Skeletal muscle satellite cell (primary cell): ENCODE results near the gene PPFIBP2.

Experiments
- H3K27me3 ChIP-seq: 2 replicates; pipeline ENCODE4 v1.7.0; 2013; ENCODE audit warnings: low read length; ENCODE audit not compliant: control insufficient read depth, insufficient read depth
- H3K36me3 ChIP-seq: 2 replicates; pipeline ENCODE4 v1.7.0; 2013; ENCODE audit warnings: mild to moderate bottlenecking, control low read depth, low read length; ENCODE audit not compliant: insufficient read depth
- H3K4me1 ChIP-seq: 2 replicates; pipeline ENCODE4 v1.7.0; 2013; ENCODE audit warnings: low read length; ENCODE audit not compliant: control insufficient read depth, insufficient read depth
- H3K4me2 ChIP-seq: 2 replicates; pipeline ENCODE4 v1.7.0; 2013; ENCODE audit warnings: mild to moderate bottlenecking, low read length
- H3K4me3 ChIP-seq: 2 replicates; pipeline ENCODE4 v1.7.0; 2013; ENCODE audit warnings: low read length
- H3K9ac ChIP-seq: 2 replicates; pipeline ENCODE4 v1.7.0; 2013; ENCODE audit warnings: mild to moderate bottlenecking, low read depth, low read length, moderate library complexity
- H3K9me3 ChIP-seq: replicated peaks from 2 replicates; pipeline ENCODE4 v1.7.0; 2013; ENCODE audit warnings: mild to moderate bottlenecking, control low read depth, low read length

The PPFIBP2 gene

GRCh38 chr11:7530013-7530640, 16.3 kb downstream of the PPFIBP2 start:
- no peak overlapping the region for H3K9ac ChIP-seq

GRCh38 chr11:7531011-7531410, 17.2 kb downstream of the PPFIBP2 start:
- Histone ChIP-seq H3K27me3 (peaks cover 9% of the 10 kb centered on the region), H3K4me3 (no peak overlapping the region), H3K4me2 (no peak overlapping the region), H3K4me1 (no peaks in the 10 kb centered on the region), H3K9ac (no peak overlapping the region), H3K9me3 (no peaks in the 10 kb centered on the region), H3K36me3 (no peaks in the 10 kb centered on the region)

More at GRCh38 chr11:7530013-7530640, 16.3 kb downstream of the PPFIBP2 start:
- H3K4me2 ChIP-seq, result no peak overlapping the region
- H3K27me3 ChIP-seq, result peaks cover 13% of the 10 kb centered on the region
- H3K4me1 ChIP-seq, result no peaks in the 10 kb centered on the region
- H3K9me3 ChIP-seq, result no peaks in the 10 kb centered on the region
- no peak overlapping the region for H3K4me3 ChIP-seq
- no peaks in the 10 kb centered on the region for H3K36me3 ChIP-seq

GRCh38 chr11:7532405-7533145, 18.8 kb downstream of the PPFIBP2 start:
- H3K27me3 ChIP-seq, result peaks cover 7% of the 10 kb centered on the region
- no peak overlapping the region for H3K4me3 ChIP-seq
- H3K9ac ChIP-seq, result no peak overlapping the region
- H3K4me1 ChIP-seq, result no peaks in the 10 kb centered on the region
- no peaks in the 10 kb centered on the region for H3K36me3 ChIP-seq
- no peaks in the 10 kb centered on the region for H3K9me3 ChIP-seq
- no peak overlapping the region for H3K4me2 ChIP-seq

DNA sequence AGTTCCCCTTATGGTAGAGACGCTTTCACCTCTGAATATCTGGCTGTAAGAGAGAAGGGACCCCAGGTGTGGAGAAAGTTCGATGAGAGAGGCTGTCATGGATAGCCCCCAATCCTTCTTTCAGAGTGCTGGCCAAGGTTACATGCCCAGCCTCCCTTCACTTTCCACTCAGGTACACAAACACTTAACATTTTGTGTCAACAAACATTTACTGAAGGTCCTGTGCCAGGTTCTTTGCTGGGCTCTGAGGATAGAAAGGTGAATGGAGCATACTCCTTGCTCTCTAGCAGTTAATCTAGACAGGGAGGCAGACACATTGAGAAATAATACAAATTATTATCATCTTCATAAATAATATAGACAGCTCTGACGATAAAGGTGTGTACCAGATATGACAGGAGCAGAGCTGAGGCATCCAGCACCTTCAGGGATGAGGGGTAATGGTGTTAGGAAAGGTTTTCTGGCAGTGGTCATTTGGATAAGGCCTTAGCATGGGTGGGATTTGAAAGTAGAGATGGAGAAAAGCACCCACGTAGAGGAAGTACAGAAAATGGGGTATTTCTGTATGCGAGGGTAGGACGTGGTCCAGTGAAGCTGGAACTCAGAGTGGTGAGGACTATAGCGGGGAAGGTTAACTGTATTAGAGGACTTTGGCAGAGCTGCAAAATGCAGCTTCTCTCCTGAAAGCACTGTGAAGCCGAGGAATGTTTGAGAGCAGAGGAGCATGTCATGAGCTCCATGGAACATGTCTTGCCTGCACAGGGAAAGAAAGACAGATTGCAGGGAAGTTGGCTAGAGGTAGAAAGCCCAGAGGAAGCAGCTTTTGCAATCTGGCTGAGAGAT, 19.6 kb downstream of the PPFIBP2 start:
- Histone ChIP-seq H3K4me2 (no peak overlapping the region), H3K27me3 (peaks cover 5% of the 10 kb centered on the region), H3K4me3 (no peak overlapping the region), H3K4me1 (no peaks in the 10 kb centered on the region), H3K9ac (no peak overlapping the region), H3K36me3 (no peaks in the 10 kb centered on the region), H3K9me3 (no peaks in the 10 kb centered on the region)

DNA sequence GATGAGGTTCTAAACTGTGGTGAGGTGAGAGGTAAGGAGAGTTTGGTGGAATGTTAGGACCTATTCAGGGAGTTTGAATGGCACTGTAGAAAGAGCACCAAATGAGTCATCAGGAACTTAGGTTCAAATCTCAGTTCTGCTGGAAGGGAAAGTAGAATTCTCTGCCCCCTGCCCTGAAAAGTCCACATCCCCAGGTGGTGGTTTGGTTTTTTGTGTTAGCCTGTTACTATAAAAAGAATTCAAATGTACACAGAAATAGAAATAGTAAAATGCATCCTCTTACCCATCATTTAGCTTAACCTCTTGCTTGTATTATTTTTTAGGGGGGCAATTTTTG, 20.2 kb downstream of the PPFIBP2 start:
- Histone ChIP-seq H3K9ac (no peak overlapping the region), H3K4me1 (no peaks in the 10 kb centered on the region), H3K36me3 (no peaks in the 10 kb centered on the region), H3K4me3 (no peak overlapping the region), H3K9me3 (no peaks in the 10 kb centered on the region), H3K4me2 (no peak overlapping the region), H3K27me3 (peaks cover 7% of the 10 kb centered on the region)

DNA sequence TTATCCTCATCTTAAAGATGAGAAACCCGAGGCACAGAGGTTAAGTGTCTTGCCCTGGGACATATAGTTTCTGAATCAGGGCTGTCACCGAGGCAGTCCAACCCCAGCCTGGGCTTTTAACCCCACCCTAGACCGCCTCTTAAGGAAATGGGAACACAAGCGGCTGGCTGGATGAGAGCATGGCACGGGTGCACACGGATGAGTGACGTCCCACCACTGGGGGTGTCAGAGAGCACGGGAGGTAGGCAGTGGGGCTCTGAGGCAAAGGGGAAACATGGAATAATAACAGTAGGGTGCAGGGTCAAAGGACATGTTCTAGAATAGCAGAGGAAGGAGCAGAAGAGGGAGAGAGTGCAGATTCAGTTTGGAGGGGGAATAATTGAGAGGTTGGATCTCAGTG, 22.3 kb downstream of the PPFIBP2 start:
- Histone ChIP-seq H3K4me1 (no peaks in the 10 kb centered on the region), H3K9ac (no peak overlapping the region), H3K36me3 (no peaks in the 10 kb centered on the region), H3K27me3 (peaks cover 14% of the 10 kb centered on the region), H3K4me3 (no peak overlapping the region), H3K4me2 (no peak overlapping the region), H3K9me3 (no peaks in the 10 kb centered on the region)

DNA sequence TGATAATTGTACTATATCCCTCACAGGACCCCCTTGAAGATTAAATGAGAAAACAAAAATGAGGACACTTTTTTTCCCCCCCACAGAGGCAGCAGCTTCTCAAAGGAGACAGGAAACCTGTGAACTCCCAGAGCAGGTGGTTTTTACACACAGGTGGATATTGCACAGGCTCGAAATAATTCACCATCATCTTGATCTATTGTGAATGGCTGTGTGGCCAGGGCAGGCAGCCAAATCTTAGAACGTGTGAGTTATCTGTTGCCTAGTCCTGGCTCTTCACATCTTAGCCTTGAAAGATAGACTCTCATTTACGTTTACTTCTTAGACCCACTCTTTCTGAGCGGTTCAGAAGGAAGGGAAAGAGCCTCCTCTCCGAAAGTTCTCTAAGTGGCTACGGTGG, 23.5 kb downstream of the PPFIBP2 start:
- H3K4me1 ChIP-seq, result no peaks in the 10 kb centered on the region
- no peak overlapping the region for H3K4me3 ChIP-seq
- peaks cover 14% of the 10 kb centered on the region for H3K27me3 ChIP-seq
- H3K36me3 ChIP-seq, result no peaks in the 10 kb centered on the region
- no peak overlapping the region for H3K9ac ChIP-seq
- H3K4me2 ChIP-seq, result no peak overlapping the region
- no peaks in the 10 kb centered on the region for H3K9me3 ChIP-seq

- no peak overlapping the region for H3K9ac ChIP-seq
Measured at GRCh38 chr11:7538031-7538430, 24.2 kb downstream of the PPFIBP2 start.

DNA sequence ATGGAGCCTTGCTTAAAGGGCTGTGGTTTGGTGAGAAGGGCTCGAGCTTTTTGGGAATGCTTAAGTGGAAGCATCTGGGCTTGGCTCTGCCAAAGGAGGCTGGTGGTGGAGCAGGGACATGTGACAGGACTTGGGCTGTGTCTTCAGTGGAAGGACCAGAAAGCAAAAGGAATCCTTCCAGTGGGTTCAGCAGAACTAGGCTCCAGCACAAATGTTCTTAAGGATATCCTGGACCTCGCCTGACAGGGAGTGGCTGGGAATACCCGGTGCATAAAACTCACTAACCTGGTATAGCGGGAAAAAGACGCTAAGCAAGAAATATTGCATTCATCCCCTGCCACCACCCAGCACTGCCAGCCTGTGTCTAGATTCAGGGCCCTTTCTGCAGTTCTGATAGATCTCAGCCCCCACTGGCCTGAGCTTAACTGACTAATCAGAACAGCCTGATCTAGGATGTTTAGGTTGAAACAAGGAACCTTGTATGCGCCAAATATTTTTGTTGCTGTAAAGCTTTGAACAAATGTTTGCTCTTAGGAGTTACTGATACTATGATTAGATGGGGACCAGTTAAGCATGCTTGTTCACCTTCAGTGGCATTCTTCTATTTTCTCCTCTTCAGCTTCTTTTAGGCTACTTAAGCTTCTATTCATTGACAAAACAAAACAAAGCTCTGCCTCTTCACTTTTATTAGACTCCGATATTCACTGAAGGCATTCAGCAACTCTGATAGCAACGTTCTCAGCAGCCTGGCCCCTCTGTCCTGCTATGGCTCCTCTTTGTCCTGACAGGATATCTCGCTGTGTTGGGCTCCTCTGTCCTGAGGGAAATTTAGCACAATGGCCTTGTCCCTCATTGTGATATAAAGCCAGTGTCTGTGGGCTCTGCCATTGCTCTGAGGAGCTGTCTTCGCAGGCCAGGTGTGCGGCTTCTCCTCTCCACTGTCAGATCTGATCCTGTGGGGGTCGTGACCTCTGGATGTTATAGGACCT, 25.0 kb downstream of the PPFIBP2 start:
- H3K4me3 ChIP-seq, result no peak overlapping the region
- no peak overlapping the region for H3K4me2 ChIP-seq
- no peaks in the 10 kb centered on the region for H3K4me1 ChIP-seq

More at GRCh38 chr11:7538031-7538430, 24.2 kb downstream of the PPFIBP2 start:
- no peaks in the 10 kb centered on the region for H3K9me3 ChIP-seq
- no peak overlapping the region for H3K4me3 ChIP-seq
- no peaks in the 10 kb centered on the region for H3K36me3 ChIP-seq
- peaks cover 14% of the 10 kb centered on the region for H3K27me3 ChIP-seq
- no peaks in the 10 kb centered on the region for H3K4me1 ChIP-seq
- H3K4me2 ChIP-seq, result no peak overlapping the region

DNA sequence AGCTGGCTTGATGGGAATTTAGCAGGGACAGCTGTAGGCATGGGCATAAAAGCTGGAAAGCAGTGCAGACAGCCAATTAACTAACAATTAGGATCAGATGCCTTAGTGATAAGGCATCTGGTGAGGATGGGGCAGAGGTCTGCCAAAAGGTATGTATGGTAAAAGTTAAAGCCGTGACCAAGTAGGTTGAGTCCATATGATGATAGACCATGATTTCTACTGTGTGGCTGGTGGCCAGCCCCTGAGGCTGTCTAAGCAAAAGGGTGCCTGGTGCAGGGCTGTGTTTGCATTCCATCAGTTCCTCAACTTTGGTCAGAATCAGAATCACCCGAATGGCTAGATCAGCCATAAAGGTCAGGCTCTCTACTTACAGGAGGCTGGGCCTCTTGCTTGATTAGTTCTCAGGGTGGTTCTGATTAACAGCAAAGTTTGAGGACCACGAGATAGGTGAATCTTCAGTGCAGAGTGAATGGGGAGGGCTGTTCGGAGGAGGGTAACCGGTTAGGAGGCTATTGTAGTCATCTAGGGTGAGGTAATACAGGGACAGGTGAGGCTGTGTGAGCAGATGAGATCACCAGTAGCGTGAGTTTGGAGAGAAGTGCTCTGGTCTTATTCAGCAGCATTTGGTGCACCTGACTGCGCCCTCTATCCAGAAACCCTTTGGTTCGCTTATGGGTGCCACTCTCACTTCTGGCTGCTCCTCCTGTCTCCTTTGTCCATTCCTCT, 27.2 kb downstream of the PPFIBP2 start:
- peaks cover 19% of the 10 kb centered on the region for H3K27me3 ChIP-seq
- no peaks in the 10 kb centered on the region for H3K36me3 ChIP-seq
- H3K4me1 ChIP-seq, result no peaks in the 10 kb centered on the region
- H3K9me3 ChIP-seq, result no peaks in the 10 kb centered on the region
- no peak overlapping the region for H3K4me2 ChIP-seq
- no peak overlapping the region for H3K9ac ChIP-seq
- no peak overlapping the region for H3K4me3 ChIP-seq

More for the DNA sequence above, 25.0 kb downstream of the PPFIBP2 start:
- H3K9ac ChIP-seq, result no peak overlapping the region
- H3K36me3 ChIP-seq, result no peaks in the 10 kb centered on the region
- H3K27me3 ChIP-seq, result peaks cover 19% of the 10 kb centered on the region
- H3K9me3 ChIP-seq, result no peaks in the 10 kb centered on the region
